Osteocyte (in vitro differentiated cells): Measurements from ENCODE around the gene ANKRD10. TPM values are rescaled to one million over a fixed set of nuclear protein-coding genes. Genes with fewer than 3 reads are reported as not detected.

Experiments
- DNase-seq: peaks from one replicate; pipeline ENCODE4 v3.0.0; 2021; ENCODE audit warnings: mixed read lengths; ENCODE audit not compliant: unreplicated experiment; ENCODE audit errors: extremely low spot score
- H3K27ac Mint-ChIP-seq: one replicate; pipeline ENCODE4 v1.8.0; 2021; ENCODE audit warnings: mild to moderate bottlenecking, mixed read lengths; ENCODE audit not compliant: unreplicated experiment
- H3K27me3 Mint-ChIP-seq: one replicate; pipeline ENCODE4 v1.8.0; 2021; ENCODE audit warnings: mixed read lengths; ENCODE audit not compliant: unreplicated experiment
- H3K36me3 Mint-ChIP-seq: one replicate; pipeline ENCODE4 v1.8.0; 2021; ENCODE audit warnings: mixed read lengths; ENCODE audit not compliant: unreplicated experiment
- H3K4me1 Mint-ChIP-seq: one replicate; pipeline ENCODE4 v1.8.0; 2021; ENCODE audit warnings: mixed read lengths; ENCODE audit not compliant: unreplicated experiment
- H3K4me3 Mint-ChIP-seq: one replicate; pipeline ENCODE4 v1.8.0; 2021; ENCODE audit warnings: mild to moderate bottlenecking, moderate library complexity, mixed read lengths; ENCODE audit not compliant: unreplicated experiment
- H3K9me3 Mint-ChIP-seq: one replicate; pipeline ENCODE4 v1.8.0; 2021; ENCODE audit warnings: mixed read lengths; ENCODE audit not compliant: unreplicated experiment
- CTCF ChIP-seq: fragments of 200-600 bp; sonication (generic); IDR thresholded peaks from 2 replicates; pipeline ENCODE4 v1.5.0; 2021; ENCODE audit warnings: antibody characterized with exemption, mild to moderate bottlenecking, moderate library complexity
- total RNA-seq: library from RNA; stranded (reverse); gene quantifications from 2 replicates; pipeline ENCODE4 v1.2.1, GENCODE V29; 2021

Gene ANKRD10
- total RNA-seq, 1 donor from 2014 or later, result 257 TPM

DNA sequence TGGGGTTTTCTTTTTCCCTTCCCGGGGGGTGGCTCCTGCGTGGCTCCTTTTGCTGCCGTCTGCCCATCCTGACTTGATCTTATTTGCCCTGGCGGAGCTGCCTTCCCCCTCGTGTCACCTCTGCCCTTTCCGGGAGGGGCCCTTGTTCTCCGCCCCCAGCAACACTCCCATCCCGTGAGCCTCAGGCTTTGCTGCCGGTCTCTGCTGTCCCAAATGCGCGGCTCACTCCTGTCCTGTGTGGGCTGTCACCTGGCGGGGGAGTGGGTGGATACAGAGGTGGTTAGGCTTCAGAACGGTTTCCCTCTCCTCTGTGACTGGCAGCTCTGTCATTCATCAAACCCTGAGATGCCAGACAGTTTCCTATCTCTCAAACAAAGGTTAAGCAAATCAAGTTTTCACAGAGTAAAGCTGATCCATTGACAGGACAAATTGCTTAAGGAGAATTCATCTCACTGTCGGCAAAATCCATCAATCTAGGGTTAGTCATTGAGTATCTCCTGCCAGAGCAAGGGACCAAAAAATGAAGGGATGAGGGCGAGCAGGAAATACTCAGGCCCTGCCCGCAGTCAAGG is 84.0 kb downstream of the ANKRD10 start:
- Mint-ChIP-seq H3K4me1 (no peaks in the 10 kb centered on the region), H3K27ac (no peak overlapping the region), H3K9me3 (no peaks in the 10 kb centered on the region), H3K4me3 (no peak overlapping the region), H3K27me3 (no peaks in the 10 kb centered on the region), H3K36me3 (no peaks in the 10 kb centered on the region)
- DNase-seq, result no peak
- TF ChIP-seq CTCF, result no peak

- no peak for DNase-seq
- Mint-ChIP-seq H3K27me3 (no peaks in the 10 kb centered on the region), H3K27ac (no peak overlapping the region), H3K36me3 (no peaks in the 10 kb centered on the region), H3K9me3 (no peaks in the 10 kb centered on the region), H3K4me1 (no peaks in the 10 kb centered on the region), H3K4me3 (no peak overlapping the region)
- TF ChIP-seq CTCF, result no peak
Observed at GRCh38 chr13:110830331-110830730, 84.5 kb downstream of the ANKRD10 start.

DNA sequence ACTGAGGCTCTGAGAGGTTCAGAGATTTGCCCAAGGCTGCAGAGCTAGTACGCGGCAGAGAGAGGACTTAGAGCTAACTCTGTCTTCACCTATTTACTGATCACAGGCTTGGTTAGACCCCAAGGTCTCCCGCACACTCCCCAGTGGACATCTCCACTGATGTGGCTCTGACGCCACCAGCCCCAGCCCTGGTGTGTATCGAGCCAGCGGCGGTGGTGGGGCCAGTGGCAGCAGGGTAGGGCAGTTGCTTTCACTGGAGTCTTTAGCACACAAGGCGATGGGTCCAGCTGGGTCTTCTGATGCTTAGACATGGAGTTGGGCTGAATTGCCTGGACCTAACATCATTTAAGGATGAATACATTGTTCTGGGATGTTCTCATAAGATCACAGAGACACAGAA is 85.4 kb downstream of the ANKRD10 start:
- Mint-ChIP-seq H3K27me3 (no peaks in the 10 kb centered on the region), H3K27ac (no peak overlapping the region), H3K9me3 (no peaks in the 10 kb centered on the region), H3K4me3 (no peak overlapping the region), H3K4me1 (no peaks in the 10 kb centered on the region), H3K36me3 (no peaks in the 10 kb centered on the region)
- no peak for TF ChIP-seq CTCF
- no peak for DNase-seq

GRCh38 chr13:110828705-110829104 is 86.2 kb downstream of the ANKRD10 start:
- H3K4me1 Mint-ChIP-seq, result no peaks in the 10 kb centered on the region
- no peaks in the 10 kb centered on the region for H3K36me3 Mint-ChIP-seq
- H3K4me3 Mint-ChIP-seq, result no peak overlapping the region
- TF ChIP-seq CTCF, result no peak
- no peak for DNase-seq
- H3K27me3 Mint-ChIP-seq, result no peaks in the 10 kb centered on the region
- no peak overlapping the region for H3K27ac Mint-ChIP-seq
- no peaks in the 10 kb centered on the region for H3K9me3 Mint-ChIP-seq

Other genes starting within 250 kb of the ANKRD10 start
- gene CARS2, start 209.0 kb downstream of the ANKRD10 start, total RNA-seq, result 57.1 and 62.2 TPM in 2 replicates
- gene ING1, start 201.4 kb downstream of the ANKRD10 start, total RNA-seq, result 21.8 and 23.2 TPM in 2 replicates
- gene ARHGEF7, start 200.2 kb upstream of the ANKRD10 start, total RNA-seq, result 119 and 125 TPM in 2 replicates